HepG2 (cell line): ENCODE measurements around the gene AEBP1. TPM values are rescaled to one million over a fixed set of nuclear protein-coding genes. Genes with fewer than 3 reads are reported as not detected.

Experiments used
- ATAC-seq: fragments of 200-7000 bp; cut with Tn5 transposase; 3 replicates; pipeline ENCODE4 v1.9.1; 2020; ENCODE audit warnings: mild to moderate bottlenecking, moderate library complexity
- BruUV-seq: library from RNA; stranded (reverse); fragments of 400-500 nt; replicated peaks from 2 replicates; lab custom pipeline; 2021; lab: Mats Ljungman, UMichigan
- CTCF ChIA-PET: fragments of 300-600 bp; formaldehyde crosslinking; extraction: SDS; loops from one replicate; lab custom pipeline; 2021; ENCODE audit warnings: low total read pairs, inconsistent platforms, low intra/inter-chr PET ratio; lab: Yijun Ruan, JAX
- POLR2A ChIA-PET: fragments of 350-600 bp; sonication (Branson Sonifier 250); formaldehyde crosslinking; loops from one replicate; lab custom pipeline; 2020; ENCODE audit warnings: antibody characterized with exemption, inconsistent platforms; lab: Yijun Ruan, JAX
- DNase-seq: peaks from one replicate; pipeline ENCODE4 v3.0.0-alpha.2; 2015; ENCODE audit warnings: low spot score
- FAIRE-seq: peaks from 3 replicates; lab custom pipeline; 2011; peaks lifted over from hg19 to GRCh38; lab: Jason Lieb, UNC
- H2AFZ ChIP-seq: one replicate; pipeline ENCODE4 v1.6.1; 2011; ENCODE audit warnings: low read length, inconsistent platforms
- H3K27ac ChIP-seq: fragments of 300-600 bp; 3 replicates; pipeline ENCODE4 v1.8.0; 2011; ENCODE audit warnings: mixed run types, mild to moderate bottlenecking, mixed read lengths, low read length, inconsistent platforms; ENCODE audit not compliant: insufficient read depth; ENCODE audit errors: extremely low read length
- H3K27me3 ChIP-seq, 2 experiments: fragments of 200-600 bp in 1 of 2; 2 replicates in 1 of 2; 3 replicates in 1 of 2; pipeline versions ENCODE4 v1.6.0 to v1.8.0; 2011; ENCODE audit warnings: low read length in 2 of 2, mild to moderate bottlenecking in 2 of 2, moderate library complexity in 2 of 2, inconsistent platforms in 1 of 2; ENCODE audit not compliant: insufficient read depth in 2 of 2, control insufficient read depth in 1 of 2
- H3K36me3 ChIP-seq, 2 experiments: fragments of 200-600 bp in 1 of 2; replicated peaks in 1 of 2; 2 replicates in 1 of 2; 3 replicates in 1 of 2; pipeline versions ENCODE4 v1.5.1 to v1.8.0; 2011; ENCODE audit warnings: low read length in 2 of 2, inconsistent platforms in 1 of 2; ENCODE audit not compliant: insufficient read depth in 2 of 2, control insufficient read depth in 1 of 2
- H3K4me1 ChIP-seq: 2 replicates; pipeline ENCODE4 v1.5.1; 2012; ENCODE audit warnings: low read length, inconsistent platforms; ENCODE audit not compliant: insufficient read depth
- H3K4me2 ChIP-seq: 2 replicates; pipeline ENCODE4 v1.6.0; 2011; ENCODE audit warnings: low read depth, low read length, inconsistent platforms
- H3K4me3 ChIP-seq, 3 experiments: fragments of 200-600 bp in 1 of 3; sonication (generic), shearing (Covaris generic) in 1 of 3; replicated peaks in 1 of 3; 2 replicates each; pipeline ENCODE4 v1.5.1; 2011 to 2016; ENCODE audit warnings: low read length in 3 of 3, inconsistent platforms in 2 of 3, low read depth in 2 of 3, mild to moderate bottlenecking in 2 of 3, control low read depth in 1 of 3, mixed read lengths in 1 of 3; ENCODE audit not compliant: insufficient read depth in 1 of 3
- H3K79me2 ChIP-seq: one replicate; pipeline ENCODE4 v1.6.1; 2011; ENCODE audit warnings: low read length, inconsistent platforms; ENCODE audit not compliant: insufficient read depth
- H3K9ac ChIP-seq: 2 replicates; pipeline ENCODE4 v1.6.0; 2011; ENCODE audit warnings: mild to moderate bottlenecking, low read depth, low read length, inconsistent platforms; ENCODE audit not compliant: insufficient read depth
- H3K9me3 ChIP-seq: 2 replicates; pipeline ENCODE4 v1.5.1; 2012; ENCODE audit warnings: mild to moderate bottlenecking, low read length
- H4K20me1 ChIP-seq: 2 replicates; pipeline ENCODE4 v1.6.0; 2011; ENCODE audit warnings: inconsistent platforms, mild to moderate bottlenecking, low read length, moderate library complexity; ENCODE audit not compliant: insufficient read depth
- BHLHE40 ChIP-seq: IDR thresholded peaks from 2 replicates; pipeline ENCODE4 v1.6.1; 2011; ENCODE audit warnings: low read length, improper control_type of control experiment
- BRD4 ChIP-seq: sonication (generic); formaldehyde crosslinking; IDR thresholded peaks from 2 replicates; pipeline ENCODE4 v1.4.0; 2020; ENCODE audit warnings: missing genetic modification reagents
- ETV5 ChIP-seq: IDR thresholded peaks from 2 replicates; pipeline ENCODE4 v1.6.1; 2018; ENCODE audit warnings: missing biosample characterization, missing genetic modification reagents, inconsistent platforms, borderline replicate concordance
- IKZF4 ChIP-seq: sonication (generic); formaldehyde crosslinking; IDR thresholded peaks from 2 replicates; pipeline ENCODE4 v1.5.1; 2020; ENCODE audit warnings: borderline replicate concordance, mild to moderate bottlenecking, low read depth, missing genetic modification reagents; ENCODE audit errors: not compliant biosample characterization
- NFYB ChIP-seq: sonication (generic); formaldehyde crosslinking; IDR thresholded peaks from 2 replicates; pipeline ENCODE4 v1.4.0; 2020; ENCODE audit warnings: missing genetic modification reagents
- RBFOX2 ChIP-seq: fragments of 200-400 bp; formaldehyde crosslinking; IDR thresholded peaks from 2 replicates; pipeline ENCODE4 v1.6.1; 2017; ENCODE audit warnings: low read depth, mild to moderate bottlenecking, low read length
- TOPORS ChIP-seq: sonication (generic); formaldehyde crosslinking; IDR thresholded peaks from 2 replicates; pipeline ENCODE4 v1.8.0; 2023; ENCODE audit warnings: mild to moderate bottlenecking, missing genetic modification reagents
- WIZ ChIP-seq: sonication (generic); formaldehyde crosslinking; IDR thresholded peaks from 2 replicates; pipeline ENCODE4 v1.5.1; 2020; ENCODE audit warnings: mild to moderate bottlenecking, missing genetic modification reagents
- ZBTB3 ChIP-seq: sonication (generic); formaldehyde crosslinking; IDR thresholded peaks from 2 replicates; pipeline ENCODE4 v1.4.0; 2020; ENCODE audit warnings: low read depth, mild to moderate bottlenecking, moderate library complexity, missing genetic modification reagents, borderline replicate concordance
- ZFYVE20 ChIP-seq: sonication (generic); formaldehyde crosslinking; IDR thresholded peaks from 2 replicates; pipeline ENCODE4 v1.8.0; 2023; ENCODE audit warnings: low read depth, mild to moderate bottlenecking, moderate library complexity, missing genetic modification reagents, borderline replicate concordance
- ZNF230 ChIP-seq: sonication (generic); formaldehyde crosslinking; IDR thresholded peaks from 2 replicates; pipeline ENCODE4 v1.4.0; 2020; ENCODE audit warnings: mild to moderate bottlenecking, missing genetic modification reagents
- ZNF460 ChIP-seq: sonication (generic); formaldehyde crosslinking; IDR thresholded peaks from 2 replicates; pipeline ENCODE4 v1.5.1; 2020; ENCODE audit warnings: missing genetic modification reagents, mild to moderate bottlenecking, borderline replicate concordance
- ZNF878 ChIP-seq: sonication (generic); formaldehyde crosslinking; IDR thresholded peaks from 2 replicates; pipeline ENCODE4 v1.8.1; 2023; ENCODE audit warnings: mild to moderate bottlenecking, missing genetic modification reagents, moderate library complexity
- WGBS: methylation state at CpG from one replicate; pipeline ENCODE4 v1.1.6; 2017; ENCODE audit warnings: low lambda C conversion rate; 5-methylcytosine and 5-hydroxymethylcytosine counted together
- in situ Hi-C: cut with HindIII; loops from 2 replicates; pipeline ENCODE4 v1.10.0; 2017; ENCODE audit warnings: low pct_unique_long_range_greater_than_20kb; ENCODE audit not compliant: extremely low pct_ligation_motif_present
- intact Hi-C: fragments of 100-400 bp; cut with micrococcal nuclease; formaldehyde crosslinking; loops from one replicate; pipeline ENCODE4 v1.10.0; 2022; ENCODE audit not compliant: unreplicated experiment
- polyA plus RNA-seq, 8 experiments: library from polyadenylated mRNA; depleted of rRNA in 3 of 8; stranded (reverse) in 7 of 8; unstranded in 1 of 8; fragments of >200 nt; fragmentation: Illumina TruSeq in 4 of 8; extraction: Trizol in 4 of 8; gene quantifications; 2 replicates each; pipeline versions ENCODE4 v1.2.1 to v1.2.3, GENCODE V29; 2011 to 2016; ENCODE audit warnings: low read depth in 4 of 8, missing spikeins in 1 of 8, mixed read lengths in 1 of 8; ENCODE audit not compliant: insufficient read depth in 1 of 8
- total RNA-seq, 5 experiments: library from RNA; depleted of rRNA; stranded (reverse); fragments of >200 nt; fragmentation: Illumina TruSeq; extraction: Trizol; gene quantifications; 2 replicates each; pipeline ENCODE4 v1.2.3, GENCODE V29; 2016; ENCODE audit warnings: low read depth in 1 of 5
- TF ChIP-seq, protein P1 (sequence below): sonication (generic); formaldehyde crosslinking; IDR thresholded peaks from 2 replicates; pipeline ENCODE4 v1.8.0; 2022; ENCODE audit warnings: missing genetic modification reagents, mild to moderate bottlenecking, borderline replicate concordance
- TF ChIP-seq, protein P2 (sequence below): sonication (generic); formaldehyde crosslinking; conservative IDR thresholded peaks from 2 replicates; pipeline ENCODE4 v1.8.1; 2023; ENCODE audit warnings: missing genetic modification reagents
- TF ChIP-seq, protein P3 (sequence below): sonication (generic); formaldehyde crosslinking; IDR thresholded peaks from 2 replicates; pipeline ENCODE4 v1.5.1; 2020; ENCODE audit warnings: missing genetic modification reagents, mild to moderate bottlenecking, borderline replicate concordance

Gene AEBP1
- total and polyA plus RNA-seq, 2 of the 13 experiments (the other 11 are each of a cell fraction or from before 2014, with no cell fraction given), result 0.22 to 0.55 TPM

DNA sequence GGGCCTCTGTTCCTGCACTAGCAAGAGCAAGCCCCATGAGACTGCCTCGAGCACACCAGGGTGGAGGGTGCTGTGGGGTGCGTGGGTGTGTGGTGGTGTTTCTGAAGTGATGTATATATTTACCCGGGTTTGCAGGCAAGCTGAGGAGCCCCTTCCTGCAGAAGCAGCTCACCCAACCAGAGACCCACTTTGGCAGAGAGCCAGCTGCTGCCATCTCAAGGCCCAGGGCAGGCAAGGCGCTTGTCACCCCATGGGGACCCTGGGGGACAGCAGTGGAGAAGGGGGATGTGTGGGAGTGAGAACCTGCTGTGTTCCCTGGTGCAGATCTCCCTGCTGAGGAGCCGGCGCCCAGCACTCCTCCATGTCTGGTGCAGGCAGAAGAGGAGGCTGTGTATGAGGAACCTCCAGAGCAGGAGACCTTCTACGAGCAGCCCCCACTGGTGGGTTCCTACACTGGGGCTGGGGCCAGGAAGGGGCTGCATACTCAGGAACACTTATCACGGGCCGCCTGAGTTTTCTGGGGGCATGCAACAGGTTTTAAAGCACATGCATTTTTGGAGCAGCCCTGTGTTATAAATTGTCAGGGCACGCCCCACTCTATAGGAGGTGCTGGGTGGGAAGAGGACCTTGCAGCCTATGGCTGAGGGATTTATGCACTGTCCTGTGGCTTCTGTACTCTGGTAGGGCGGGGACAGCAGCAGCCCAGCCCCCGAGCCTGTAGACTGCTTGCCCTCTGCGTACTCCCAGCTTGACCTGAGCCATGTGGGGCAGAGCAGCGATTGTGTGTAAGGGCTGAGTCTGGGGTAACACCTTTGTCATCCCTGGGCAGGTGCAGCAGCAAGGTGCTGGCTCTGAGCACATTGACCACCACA is 44.7 kb upstream of the AEBP1 start:
- Histone ChIP-seq H3K27ac (no peak overlapping the region), H4K20me1 (no peaks in the 10 kb centered on the region), H3K4me3 (no peak overlapping the region), H3K9me3 (no peaks in the 10 kb centered on the region), H3K4me2 (no peak overlapping the region), H3K79me2 (no peaks in the 10 kb centered on the region), H3K27me3 (no peaks in the 10 kb centered on the region), H2AFZ (no peak overlapping the region), H3K36me3 (peaks cover 26 to 53% of the 10 kb centered on the region in 2 experiments), H3K4me1 (peaks cover 25% of the 10 kb centered on the region), H3K9ac (no peak overlapping the region)
- WGBS, result 98% methylated on average over 7 of the region's 14 CpGs
- no peak for TF ChIP-seq NFYB
- no peak for TF ChIP-seq ZNF230
- TF ChIP-seq, protein P1, sequence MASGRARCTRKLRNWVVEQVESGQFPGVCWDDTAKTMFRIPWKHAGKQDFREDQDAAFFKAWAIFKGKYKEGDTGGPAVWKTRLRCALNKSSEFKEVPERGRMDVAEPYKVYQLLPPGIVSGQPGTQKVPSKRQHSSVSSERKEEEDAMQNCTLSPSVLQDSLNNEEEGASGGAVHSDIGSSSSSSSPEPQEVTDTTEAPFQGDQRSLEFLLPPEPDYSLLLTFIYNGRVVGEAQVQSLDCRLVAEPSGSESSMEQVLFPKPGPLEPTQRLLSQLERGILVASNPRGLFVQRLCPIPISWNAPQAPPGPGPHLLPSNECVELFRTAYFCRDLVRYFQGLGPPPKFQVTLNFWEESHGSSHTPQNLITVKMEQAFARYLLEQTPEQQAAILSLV (CRISPR knock-in tag), result no peak
- TF ChIP-seq, protein P2, sequence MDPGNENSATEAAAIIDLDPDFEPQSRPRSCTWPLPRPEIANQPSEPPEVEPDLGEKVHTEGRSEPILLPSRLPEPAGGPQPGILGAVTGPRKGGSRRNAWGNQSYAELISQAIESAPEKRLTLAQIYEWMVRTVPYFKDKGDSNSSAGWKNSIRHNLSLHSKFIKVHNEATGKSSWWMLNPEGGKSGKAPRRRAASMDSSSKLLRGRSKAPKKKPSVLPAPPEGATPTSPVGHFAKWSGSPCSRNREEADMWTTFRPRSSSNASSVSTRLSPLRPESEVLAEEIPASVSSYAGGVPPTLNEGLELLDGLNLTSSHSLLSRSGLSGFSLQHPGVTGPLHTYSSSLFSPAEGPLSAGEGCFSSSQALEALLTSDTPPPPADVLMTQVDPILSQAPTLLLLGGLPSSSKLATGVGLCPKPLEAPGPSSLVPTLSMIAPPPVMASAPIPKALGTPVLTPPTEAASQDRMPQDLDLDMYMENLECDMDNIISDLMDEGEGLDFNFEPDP (CRISPR knock-in tag), result no peak
- no peak for TF ChIP-seq IKZF4 (CRISPR knock-in tag)
- no peak for TF ChIP-seq BHLHE40
- no peak for TF ChIP-seq ZFYVE20 (CRISPR knock-in tag)
- TF ChIP-seq WIZ (CRISPR knock-in tag), result no peak
- no peak for TF ChIP-seq ZBTB3 (CRISPR knock-in tag)
- TF ChIP-seq ZNF878 (CRISPR knock-in tag), result no peak
- TF ChIP-seq TOPORS, result no peak
- TF ChIP-seq, protein P3, sequence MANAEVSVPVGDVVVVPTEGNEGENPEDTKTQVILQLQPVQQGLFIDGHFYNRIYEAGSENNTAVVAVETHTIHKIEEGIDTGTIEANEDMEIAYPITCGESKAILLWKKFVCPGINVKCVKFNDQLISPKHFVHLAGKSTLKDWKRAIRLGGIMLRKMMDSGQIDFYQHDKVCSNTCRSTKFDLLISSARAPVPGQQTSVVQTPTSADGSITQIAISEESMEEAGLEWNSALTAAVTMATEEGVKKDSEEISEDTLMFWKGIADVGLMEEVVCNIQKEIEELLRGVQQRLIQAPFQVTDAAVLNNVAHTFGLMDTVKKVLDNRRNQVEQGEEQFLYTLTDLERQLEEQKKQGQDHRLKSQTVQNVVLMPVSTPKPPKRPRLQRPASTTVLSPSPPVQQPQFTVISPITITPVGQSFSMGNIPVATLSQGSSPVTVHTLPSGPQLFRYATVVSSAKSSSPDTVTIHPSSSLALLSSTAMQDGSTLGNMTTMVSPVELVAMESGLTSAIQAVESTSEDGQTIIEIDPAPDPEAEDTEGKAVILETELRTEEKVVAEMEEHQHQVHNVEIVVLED, result no peak
- TF ChIP-seq RBFOX2, result no peak
- no peak for TF ChIP-seq ETV5 (CRISPR knock-in tag)
- no peak for TF ChIP-seq ZNF460 (CRISPR knock-in tag)
- TF ChIP-seq BRD4 (CRISPR knock-in tag), result no peak
- ATAC-seq, result no peak
- BruUV-seq, result no TSS peak
- CTCF ChIA-PET, result no interaction called here
- POLR2A ChIA-PET, result no interaction called here
- intact Hi-C loops (no loop called here), in situ Hi-C loops (no loop called here)
- no peak for DNase-seq
- FAIRE-seq, result no peak
